Heart left ventricle (tissue), 13 donors: ENCODE results near the gene C2CD4C.

ENCODE experiments used
- POLR2A ChIP-seq, 2 donors: fragments of 450-650 bp; IDR thresholded peaks; one replicate each; pipeline ENCODE4 v1.6.1; 2017; ENCODE audit warnings: antibody characterized with exemption in 2 of 2, mild to moderate bottlenecking in 2 of 2, moderate library complexity in 2 of 2
- TF ChIP-seq, protein P1 (sequence below), 12 donors: fragments of 200-600 bp; sonication (generic) in 4 of 12; IDR thresholded peaks; one replicate each; pipeline versions ENCODE4 v1.5.0 to v1.8.0; 2018 to 2022; ENCODE audit warnings: antibody characterized with exemption in 12 of 12, mild to moderate bottlenecking in 5 of 12
- donor health status: ischemic (EF 13 %, LVEDD 7.1; RV severe dilation, severe dysfunction).
- donor health status: DM: no; HTN: yes; CAD: no.
- donor health status: DM: no; HTN: no; CAD: no.
- donor health status: ischemic (EF 25% LVEDD 6.9; RV normal size, moderate dysfunction).
- donor health status: ischemic (EF 25% LVEDD 5.7; RV mildly dilated, moderate dysfunction).
- donor health status: ischemic (EF 35%, LVEDD 5.7; RV mildly dilated, moderate dysfunction).
- donor health status: nonischemic (EF 11% LVEDD 7.7; RV severe dilation, severe dysfunction).
- donor health status: DM: yes; HTN: yes; CAD: no.
- donor health status: PGD.
- donor health status: ischemic (EF 29% LVEDD 5.4; RV normal size, mild dysfunction).
- donor health status: nonischemic (EF 23%, LVEDD 6.1; RV moderate dilation, normal function).

- TF ChIP-seq, protein P1, sequence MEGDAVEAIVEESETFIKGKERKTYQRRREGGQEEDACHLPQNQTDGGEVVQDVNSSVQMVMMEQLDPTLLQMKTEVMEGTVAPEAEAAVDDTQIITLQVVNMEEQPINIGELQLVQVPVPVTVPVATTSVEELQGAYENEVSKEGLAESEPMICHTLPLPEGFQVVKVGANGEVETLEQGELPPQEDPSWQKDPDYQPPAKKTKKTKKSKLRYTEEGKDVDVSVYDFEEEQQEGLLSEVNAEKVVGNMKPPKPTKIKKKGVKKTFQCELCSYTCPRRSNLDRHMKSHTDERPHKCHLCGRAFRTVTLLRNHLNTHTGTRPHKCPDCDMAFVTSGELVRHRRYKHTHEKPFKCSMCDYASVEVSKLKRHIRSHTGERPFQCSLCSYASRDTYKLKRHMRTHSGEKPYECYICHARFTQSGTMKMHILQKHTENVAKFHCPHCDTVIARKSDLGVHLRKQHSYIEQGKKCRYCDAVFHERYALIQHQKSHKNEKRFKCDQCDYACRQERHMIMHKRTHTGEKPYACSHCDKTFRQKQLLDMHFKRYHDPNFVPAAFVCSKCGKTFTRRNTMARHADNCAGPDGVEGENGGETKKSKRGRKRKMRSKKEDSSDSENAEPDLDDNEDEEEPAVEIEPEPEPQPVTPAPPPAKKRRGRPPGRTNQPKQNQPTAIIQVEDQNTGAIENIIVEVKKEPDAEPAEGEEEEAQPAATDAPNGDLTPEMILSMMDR (IDR thresholded peaks at IDR 0.05), result no peak
- no peak for TF ChIP-seq POLR2A (IDR thresholded peaks at IDR 0.05)
Observed at GRCh38 chr19:436413-436950, 27.5 kb upstream of the C2CD4C start.
